DND-41 (cell line): Measurements from ENCODE around the gene GRIK3.

Experiments used
- CTCF ChIP-seq: IDR thresholded peaks from 2 replicates; pipeline ENCODE4 v1.5.1; 2012; ENCODE audit warnings: borderline replicate concordance, low read length, moderate library complexity, mild to moderate bottlenecking; ENCODE audit not compliant: poor library complexity, severe bottlenecking; ENCODE audit errors: extremely low read depth
- EZH2 ChIP-seq: IDR thresholded peaks from 3 replicates; pipeline ENCODE4 v1.6.1; 2012; ENCODE audit warnings: borderline replicate concordance, low read depth, mild to moderate bottlenecking, moderate library complexity, low read length, inconsistent platforms; ENCODE audit not compliant: severe bottlenecking

- TF ChIP-seq CTCF: no peak
- no peak for TF ChIP-seq EZH2
Measured at GRCh38 chr1:36816348-36816747, 218.0 kb downstream of the GRIK3 start.
